Neural cell (in vitro differentiated cells): ENCODE data around the gene MAP1LC3A. TPM values are rescaled to one million over a fixed set of nuclear protein-coding genes. Genes with fewer than 3 reads are reported as not detected.

Experiments
- H2AFZ ChIP-seq: fragments of 200-600, 300-800 bp; sonication (generic), shearing (Covaris generic); 2 replicates; pipeline ENCODE4 v1.6.0; 2014; ENCODE audit warnings: low read depth, mild to moderate bottlenecking, antibody characterized with exemption, low read length, moderate library complexity
- H3F3A ChIP-seq: fragments of 200-600 bp; shearing (Covaris generic); 2 replicates; pipeline ENCODE4 v1.6.1; 2016; ENCODE audit warnings: mild to moderate bottlenecking, moderate library complexity, mixed read lengths, antibody characterized with exemption, low read length; ENCODE audit not compliant: insufficient read depth, poor library complexity, severe bottlenecking
- H3K27ac ChIP-seq: fragments of 200-600, 300-800 bp; sonication (generic), shearing (Covaris generic); 2 replicates; pipeline ENCODE4 v1.5.1; 2014; ENCODE audit warnings: mild to moderate bottlenecking, low read length, moderate library complexity
- H3K27me3 ChIP-seq: fragments of 300-800, 200-600 bp; sonication (generic), shearing (Covaris generic); 2 replicates; pipeline ENCODE4 v1.6.0; 2014; ENCODE audit warnings: mild to moderate bottlenecking, low read depth, low read length, moderate library complexity; ENCODE audit not compliant: insufficient read depth
- H3K36me3 ChIP-seq: fragments of 300-800, 200-600 bp; sonication (generic), shearing (Covaris generic); 2 replicates; pipeline ENCODE4 v1.5.1; 2014; ENCODE audit warnings: mild to moderate bottlenecking, antibody characterized with exemption, low read length, moderate library complexity; ENCODE audit not compliant: insufficient read depth
- H3K4me2 ChIP-seq: fragments of 300-800, 200-600 bp; sonication (generic), shearing (Covaris generic); 2 replicates; pipeline ENCODE4 v1.6.0; 2014; ENCODE audit warnings: mild to moderate bottlenecking, low read length
- H3K4me3 ChIP-seq: fragments of 300-800, 200-600 bp; sonication (generic), shearing (Covaris generic); 2 replicates; pipeline ENCODE4 v1.5.1; 2014; ENCODE audit warnings: mild to moderate bottlenecking, low read length, moderate library complexity
- H3K79me2 ChIP-seq: fragments of 200-600 bp; shearing (Covaris generic); replicated peaks from 2 replicates; pipeline ENCODE4 v1.6.0; 2014; ENCODE audit warnings: mild to moderate bottlenecking, low read length, moderate library complexity; ENCODE audit not compliant: insufficient read depth
- H3K9ac ChIP-seq: fragments of 300-800, 200-600 bp; sonication (generic), shearing (Covaris generic); 2 replicates; pipeline ENCODE4 v1.6.1; 2016; ENCODE audit warnings: mild to moderate bottlenecking, low read length, mixed read lengths
- H3K9me2 ChIP-seq: fragments of 200-600 bp; shearing (Covaris generic); 2 replicates; pipeline ENCODE4 v1.6.1; 2016; ENCODE audit warnings: mild to moderate bottlenecking, low read length, mixed read lengths; ENCODE audit not compliant: insufficient read depth
- H3K9me3 ChIP-seq: fragments of 200-600, 300-800 bp; sonication (generic), shearing (Covaris generic); 2 replicates; pipeline ENCODE4 v1.6.1; 2016; ENCODE audit warnings: mild to moderate bottlenecking, mixed run types, low read length, moderate library complexity, mixed read lengths
- H4K20me1 ChIP-seq: fragments of 200-600 bp; shearing (Covaris generic); 2 replicates; pipeline ENCODE4 v1.6.1; 2016; ENCODE audit warnings: mild to moderate bottlenecking, mixed run types; ENCODE audit not compliant: insufficient read depth
- CTCF ChIP-seq: fragments of 450-650 bp; IDR thresholded peaks from 2 replicates; pipeline ENCODE4 v1.5.1; 2014; ENCODE audit warnings: antibody characterized with exemption, mild to moderate bottlenecking, moderate library complexity; ENCODE audit not compliant: poor library complexity, severe bottlenecking
- EP300 ChIP-seq: fragments of 450-650 bp; conservative IDR thresholded peaks from 2 replicates; pipeline ENCODE4 v1.6.1; 2014; ENCODE audit warnings: antibody characterized with exemption, mild to moderate bottlenecking, moderate library complexity; ENCODE audit not compliant: poor library complexity, severe bottlenecking
- EZH2 ChIP-seq: fragments of 200-600, 300-800 bp; shearing (Covaris generic), sonication (generic); IDR thresholded peaks from 2 replicates; pipeline ENCODE4 v1.6.1; 2014; ENCODE audit warnings: antibody characterized with exemption, low read length, borderline replicate concordance, mild to moderate bottlenecking; ENCODE audit not compliant: insufficient read depth, poor library complexity, severe bottlenecking
- MXI1 ChIP-seq: fragments of 450-650 bp; conservative IDR thresholded peaks from 2 replicates; pipeline ENCODE4 v1.6.1; 2014; ENCODE audit warnings: antibody characterized with exemption, mild to moderate bottlenecking; ENCODE audit not compliant: poor library complexity, severe bottlenecking
- POLR2AphosphoS5 ChIP-seq: IDR thresholded peaks from 2 replicates; pipeline ENCODE4 v1.6.1; 2012
- RAD21 ChIP-seq: fragments of 450-650 bp; conservative IDR thresholded peaks from 2 replicates; pipeline ENCODE4 v1.6.1; 2014; ENCODE audit warnings: antibody characterized with exemption, mild to moderate bottlenecking, moderate library complexity
- REST ChIP-seq: IDR thresholded peaks from 2 replicates; pipeline ENCODE4 v1.6.1; 2012; ENCODE audit warnings: borderline replicate concordance
- SMC3 ChIP-seq: fragments of 450-650 bp; conservative IDR thresholded peaks from 2 replicates; pipeline ENCODE4 v1.6.1; 2014; ENCODE audit warnings: antibody characterized with exemption, mild to moderate bottlenecking, moderate library complexity; ENCODE audit not compliant: poor library complexity
- TAF1 ChIP-seq: IDR thresholded peaks from 2 replicates; pipeline ENCODE4 v1.6.1; 2012; ENCODE audit warnings: low read depth
- polyA plus RNA-seq: library from polyadenylated mRNA; depleted of rRNA; stranded (reverse); fragments of >200 nt; gene quantifications from 2 replicates; pipeline ENCODE4 v1.2.3, GENCODE V29; 2014

Gene MAP1LC3A
- polyA plus RNA-seq, 1 donor from 2014 or later, result 56.2 TPM

- Histone ChIP-seq H3K4me3 (no peak overlapping the region), H3K9me2 (no peaks in the 10 kb centered on the region), H4K20me1 (no peaks in the 10 kb centered on the region), H3F3A (no peaks in the 10 kb centered on the region), H3K9ac (no peak overlapping the region), H3K9me3 (no peaks in the 10 kb centered on the region), H2AFZ (no peak overlapping the region), H3K36me3 (no peaks in the 10 kb centered on the region), H3K4me2 (no peak overlapping the region), H3K79me2 (peaks cover 15% of the 10 kb centered on the region), H3K27ac (no peak overlapping the region), H3K27me3 (no peaks in the 10 kb centered on the region)
- TF ChIP-seq EP300, result no peak
- no peak for TF ChIP-seq REST
- TF ChIP-seq RAD21, result no peak
- no peak for TF ChIP-seq MXI1
- TF ChIP-seq TAF1, result no peak
- TF ChIP-seq POLR2AphosphoS5, result no peak
- no peak for TF ChIP-seq EZH2
- TF ChIP-seq CTCF, result no peak
- no peak for TF ChIP-seq SMC3
Measured at GRCh38 chr20:34527016-34527415, 31.5 kb upstream of the MAP1LC3A start.

GRCh38 chr20:34528921-34529297 lies 29.6 kb upstream of the MAP1LC3A start:
- Histone ChIP-seq H4K20me1 (no peaks in the 10 kb centered on the region), H3F3A (no peaks in the 10 kb centered on the region), H3K36me3 (no peaks in the 10 kb centered on the region), H3K27ac (no peak overlapping the region), H3K9ac (no peak overlapping the region), H3K4me3 (no peak overlapping the region), H3K4me2 (no peak overlapping the region), H2AFZ (no peak overlapping the region), H3K9me3 (no peaks in the 10 kb centered on the region), H3K79me2 (peaks cover 10% of the 10 kb centered on the region), H3K9me2 (no peaks in the 10 kb centered on the region), H3K27me3 (no peaks in the 10 kb centered on the region)
- no peak for TF ChIP-seq RAD21
- no peak for TF ChIP-seq SMC3
- TF ChIP-seq EZH2, result no peak
- TF ChIP-seq TAF1, result no peak
- TF ChIP-seq MXI1, result no peak
- TF ChIP-seq EP300, result no peak
- no peak for TF ChIP-seq CTCF
- no peak for TF ChIP-seq REST
- TF ChIP-seq POLR2AphosphoS5, result no peak
